CD14-positive monocyte (primary cell): ENCODE measurements around the gene GABBR1. TPM values are rescaled to one million over a fixed set of nuclear protein-coding genes. Genes with fewer than 3 reads are reported as not detected.
A peak's percentile ranks its signal among the peaks of the same experiment; 100 is the strongest.

Source experiments
- DNase-seq, 3 donors: peaks; one replicate each; pipeline ENCODE4 v3.0.0-alpha.2; 2011 to 2022
- H2AFZ ChIP-seq: 2 replicates; pipeline ENCODE4 v1.6.0; 2012; ENCODE audit warnings: mild to moderate bottlenecking, low read depth, low read length, inconsistent platforms; ENCODE audit not compliant: insufficient read depth, poor library complexity, severe bottlenecking
- H3K27ac ChIP-seq, 2 donors: 1 replicate in 1 of 2; 2 replicates in 1 of 2; pipeline ENCODE4 v1.5.1; 2012 to 2013; ENCODE audit warnings: low read length in 2 of 2, control low read depth in 1 of 2, inconsistent platforms in 1 of 2, low read depth in 1 of 2, mild to moderate bottlenecking in 1 of 2
- H3K27me3 ChIP-seq, 2 donors: one replicate each; pipeline versions ENCODE4 v1.6.0 to v1.6.1; 2011 to 2013; ENCODE audit warnings: low read length in 2 of 2; ENCODE audit not compliant: control insufficient read depth in 2 of 2, insufficient read depth in 2 of 2
- H3K36me3 ChIP-seq, 2 donors: replicated peaks in 1 of 2; 1 replicate in 1 of 2; 2 replicates in 1 of 2; pipeline versions ENCODE4 v1.5.1 to v1.6.1; 2012 to 2013; ENCODE audit warnings: low read length in 2 of 2, control low read depth in 1 of 2, inconsistent platforms in 1 of 2, mild to moderate bottlenecking in 1 of 2; ENCODE audit not compliant: insufficient read depth in 2 of 2, control insufficient read depth in 1 of 2
- H3K4me1 ChIP-seq, 2 donors: 1 replicate in 1 of 2; 2 replicates in 1 of 2; pipeline versions ENCODE4 v1.5.1 to v1.6.1; 2012 to 2013; ENCODE audit warnings: low read length in 2 of 2, control low read depth in 1 of 2, inconsistent platforms in 1 of 2, mild to moderate bottlenecking in 1 of 2, moderate library complexity in 1 of 2; ENCODE audit not compliant: insufficient read depth in 2 of 2, control insufficient read depth in 1 of 2
- H3K4me2 ChIP-seq: replicated peaks from 2 replicates; pipeline ENCODE3; 2012; ENCODE audit warnings: low read length, moderate library complexity, mild to moderate bottlenecking; ENCODE audit not compliant: poor library complexity, severe bottlenecking; ENCODE audit errors: extremely low read depth
- H3K4me3 ChIP-seq, 3 experiments: fragments of 200-600 bp in 1 of 3; sonication (generic) in 1 of 3; replicated peaks in 1 of 3; 1 replicate in 2 of 3; 2 replicates in 1 of 3; pipeline ENCODE4 v1.5.1; 2011 to 2013; ENCODE audit warnings: low read length in 3 of 3, mild to moderate bottlenecking in 3 of 3, control low read depth in 2 of 3, low read depth in 2 of 3, inconsistent platforms in 1 of 3, moderate library complexity in 1 of 3
- H3K79me2 ChIP-seq: 2 replicates; pipeline ENCODE4 v1.6.0; 2012; ENCODE audit warnings: mild to moderate bottlenecking, control low read depth, inconsistent platforms, low read length, moderate library complexity; ENCODE audit not compliant: insufficient read depth
- H3K9ac ChIP-seq: 2 replicates; pipeline ENCODE4 v1.6.0; 2017; ENCODE audit warnings: low read length, mild to moderate bottlenecking; ENCODE audit not compliant: insufficient read depth, poor library complexity, severe bottlenecking
- H3K9me3 ChIP-seq, 2 donors: replicated peaks in 1 of 2; 1 replicate in 1 of 2; 2 replicates in 1 of 2; pipeline versions ENCODE4 v1.5.1 to v1.6.1; 2012 to 2013; ENCODE audit warnings: low read length in 2 of 2, control low read depth in 1 of 2; ENCODE audit not compliant: control insufficient read depth in 1 of 2, insufficient read depth in 1 of 2
- H4K20me1 ChIP-seq: 2 replicates; pipeline ENCODE4 v1.6.0; 2012; ENCODE audit warnings: mild to moderate bottlenecking, low read length, control low read depth, moderate library complexity; ENCODE audit not compliant: insufficient read depth
- H3K27ac Mint-ChIP-seq, 7 donors: one replicate each; pipeline ENCODE4 v1.8.0; 2020; ENCODE audit warnings: mild to moderate bottlenecking in 7 of 7, mixed read lengths in 7 of 7, moderate library complexity in 6 of 7, inconsistent platforms in 2 of 7
- H3K27me3 Mint-ChIP-seq, 3 donors: one replicate each; pipeline ENCODE4 v1.8.0; 2021 to 2022; ENCODE audit warnings: low read depth in 3 of 3, mild to moderate bottlenecking in 3 of 3, mixed read lengths in 3 of 3, moderate library complexity in 3 of 3, inconsistent platforms in 1 of 3
- H3K36me3 Mint-ChIP-seq, 2 donors: one replicate each; pipeline ENCODE4 v1.8.0; 2020; ENCODE audit warnings: mixed read lengths in 2 of 2, inconsistent platforms in 1 of 2, mild to moderate bottlenecking in 1 of 2
- H3K4me1 Mint-ChIP-seq: one replicate; pipeline ENCODE4 v1.8.0; 2020; ENCODE audit warnings: mild to moderate bottlenecking, mixed read lengths
- H3K4me3 Mint-ChIP-seq, 2 donors: one replicate each; pipeline ENCODE4 v1.8.0; 2020; ENCODE audit warnings: mild to moderate bottlenecking in 2 of 2, mixed read lengths in 2 of 2, moderate library complexity in 1 of 2
- H3K9me3 Mint-ChIP-seq, 7 donors: one replicate each; pipeline ENCODE4 v1.8.0; 2020 to 2022; ENCODE audit warnings: mixed read lengths in 7 of 7, mild to moderate bottlenecking in 6 of 7, moderate library complexity in 6 of 7, inconsistent platforms in 2 of 7
- WGBS: methylation state at CpG from one replicate; pipeline ENCODE4 v1.1.5; 2013; ENCODE audit warnings: missing lambda C conversion rate; ENCODE audit not compliant: insufficient coverage; 5-methylcytosine and 5-hydroxymethylcytosine counted together
- intact Hi-C, 2 donors: fragments of 100-400 bp; cut with micrococcal nuclease; formaldehyde crosslinking; loops; one replicate each; pipeline versions ENCODE4 v1.15.0 to v1.15.1; 2023
- polyA plus RNA-seq, 3 donors: library from polyadenylated mRNA; depleted of rRNA in 1 of 3; unstranded in 2 of 3; stranded (reverse) in 1 of 3; fragments of 300-500 nt in 2 of 3; fragments of >200 nt in 1 of 3; fragmentation: Illumina TruSeq in 2 of 3; gene quantifications; 1 replicate in 2 of 3; 2 replicates in 1 of 3; pipeline ENCODE4 v1.2.3, GENCODE V29; 2012 to 2021
- TF ChIP-seq, protein P1 (sequence below): fragments of 200-600 bp; IDR thresholded peaks from one replicate; pipeline ENCODE4 v1.8.0; 2022; ENCODE audit warnings: antibody characterized with exemption, mild to moderate bottlenecking

The GABBR1 gene
- polyA plus RNA-seq, 3 donors = 0.91 to 228 (median 1.8) TPM

DNA sequence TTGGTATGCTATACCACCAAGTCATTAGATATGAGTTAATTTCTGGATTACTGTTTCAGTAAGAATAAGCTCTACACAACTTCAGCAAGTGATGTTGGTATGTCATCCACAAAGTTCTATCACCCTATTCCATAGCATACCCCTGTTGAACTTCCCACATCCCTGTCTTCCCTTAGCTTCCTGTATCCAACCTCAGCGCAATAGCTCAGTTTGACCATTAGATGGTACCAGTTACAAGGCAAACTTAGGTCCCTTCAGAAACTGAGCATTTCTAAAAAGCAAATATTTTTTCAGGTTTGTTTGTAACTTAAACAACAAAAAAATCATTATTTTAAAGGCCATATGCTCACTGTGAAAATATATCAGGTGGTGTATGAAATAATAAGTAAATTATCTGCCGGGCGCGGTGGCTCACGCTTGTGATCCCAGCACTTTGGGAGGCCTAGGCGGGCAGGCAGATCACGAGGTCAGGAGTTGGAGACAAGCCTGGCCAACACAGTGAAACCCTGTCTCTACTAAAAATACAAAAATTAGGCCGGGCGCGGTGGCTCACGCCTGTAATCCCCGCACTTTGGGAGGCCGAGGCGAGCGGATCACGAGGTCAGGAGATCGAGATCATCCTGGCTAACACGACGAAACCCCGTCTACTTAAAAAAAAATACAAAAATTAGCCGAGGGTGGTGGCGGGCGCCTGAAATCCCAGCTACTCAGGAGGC, 15.1 kb upstream of the GABBR1 start:
- Histone ChIP-seq H3K9me3 (no peaks in the 10 kb centered on the region), H3K27me3 (no peaks in the 10 kb centered on the region), H3K27ac (no peak overlapping the region), H2AFZ (no peak overlapping the region), H3K9ac (no peak overlapping the region), H3K4me3 (no peak overlapping the region), H3K36me3 (no peaks in the 10 kb centered on the region), H3K79me2 (no peaks in the 10 kb centered on the region), H4K20me1 (no peaks in the 10 kb centered on the region), H3K4me1 (peaks cover 12 to 14% of the 10 kb centered on the region in 2 donors), H3K4me2 (no peak overlapping the region)
- H3K27me3 Mint-ChIP-seq = peaks cover 0 to 2% (median 1%) of the 10 kb centered on the region in 3 donors
- TF ChIP-seq, protein P1, sequence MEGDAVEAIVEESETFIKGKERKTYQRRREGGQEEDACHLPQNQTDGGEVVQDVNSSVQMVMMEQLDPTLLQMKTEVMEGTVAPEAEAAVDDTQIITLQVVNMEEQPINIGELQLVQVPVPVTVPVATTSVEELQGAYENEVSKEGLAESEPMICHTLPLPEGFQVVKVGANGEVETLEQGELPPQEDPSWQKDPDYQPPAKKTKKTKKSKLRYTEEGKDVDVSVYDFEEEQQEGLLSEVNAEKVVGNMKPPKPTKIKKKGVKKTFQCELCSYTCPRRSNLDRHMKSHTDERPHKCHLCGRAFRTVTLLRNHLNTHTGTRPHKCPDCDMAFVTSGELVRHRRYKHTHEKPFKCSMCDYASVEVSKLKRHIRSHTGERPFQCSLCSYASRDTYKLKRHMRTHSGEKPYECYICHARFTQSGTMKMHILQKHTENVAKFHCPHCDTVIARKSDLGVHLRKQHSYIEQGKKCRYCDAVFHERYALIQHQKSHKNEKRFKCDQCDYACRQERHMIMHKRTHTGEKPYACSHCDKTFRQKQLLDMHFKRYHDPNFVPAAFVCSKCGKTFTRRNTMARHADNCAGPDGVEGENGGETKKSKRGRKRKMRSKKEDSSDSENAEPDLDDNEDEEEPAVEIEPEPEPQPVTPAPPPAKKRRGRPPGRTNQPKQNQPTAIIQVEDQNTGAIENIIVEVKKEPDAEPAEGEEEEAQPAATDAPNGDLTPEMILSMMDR = peak; percentile 61
- intact Hi-C loops = no loop called here
- H3K36me3 Mint-ChIP-seq = no peaks in the 10 kb centered on the region
- no peaks in the 10 kb centered on the region for H3K9me3 Mint-ChIP-seq
- H3K27ac Mint-ChIP-seq = no peak overlapping the region
- peak in 2 of 3 donors; percentile 27 to 31 for DNase-seq
- H3K4me3 Mint-ChIP-seq = no peak overlapping the region
- WGBS = 91% methylated on average over 19 of the region's 23 CpGs
- peaks cover 9% of the 10 kb centered on the region for H3K4me1 Mint-ChIP-seq

DNA sequence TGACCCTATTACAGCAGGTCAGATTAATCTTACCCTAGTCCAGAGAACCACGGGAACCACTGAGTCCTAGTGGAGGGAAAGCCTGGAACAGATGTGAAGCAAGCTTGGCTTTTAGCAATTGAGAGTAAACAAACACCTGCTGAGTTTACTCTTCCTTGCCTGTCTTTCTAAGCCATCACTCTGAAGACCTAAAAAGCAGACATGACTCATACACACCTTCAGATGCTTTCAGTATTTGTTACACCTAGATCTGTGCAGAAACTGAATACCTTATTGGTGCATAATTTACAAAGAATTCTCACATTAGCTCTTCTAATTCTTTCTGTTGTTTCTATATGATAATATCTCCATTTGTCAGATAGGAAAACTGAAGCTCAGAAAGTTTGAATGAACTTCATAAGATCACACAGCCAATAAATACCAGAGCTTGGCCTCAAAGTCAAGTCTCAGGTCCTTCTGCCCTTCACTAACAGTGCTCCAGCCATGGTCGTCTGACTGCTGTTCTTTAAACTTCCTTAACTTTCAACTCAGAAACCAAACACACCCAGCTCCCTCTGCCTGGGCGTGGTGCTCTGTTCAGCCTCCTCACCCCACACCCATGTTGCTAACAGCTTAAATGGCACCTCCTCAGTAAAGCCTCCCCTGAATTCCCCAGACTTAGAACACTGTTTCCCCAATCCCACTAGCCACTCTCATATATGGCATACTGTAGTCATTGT, 8.6 kb upstream of the GABBR1 start:
- H3K4me3 Mint-ChIP-seq = peak overlapping the region; percentile 1 to 68
- Histone ChIP-seq H3K79me2 (no peaks in the 10 kb centered on the region), H3K27me3 (no peaks in the 10 kb centered on the region), H3K9me3 (no peaks in the 10 kb centered on the region), H3K27ac (peak overlapping the region in 1 of 2 donors; percentile 21), H3K9ac (no peak overlapping the region), H3K4me2 (peak overlapping the region; percentile 26), H4K20me1 (no peaks in the 10 kb centered on the region), H2AFZ (peak overlapping the region; percentile 22), H3K4me1 (peaks cover 3 to 15% of the 10 kb centered on the region in 2 donors), H3K4me3 (no peak overlapping the region), H3K36me3 (no peaks in the 10 kb centered on the region)
- DNase-seq = no peak
- TF ChIP-seq, protein P1 = no peak
- intact Hi-C loops = no loop called here
- 5% methylated on average over 2 of the region's 3 CpGs for WGBS
- H3K27ac Mint-ChIP-seq = peak overlapping the region; percentile 44 to 82 (median 77)
- no peaks in the 10 kb centered on the region for H3K36me3 Mint-ChIP-seq
- peaks cover 11% of the 10 kb centered on the region for H3K4me1 Mint-ChIP-seq
- no peaks in the 10 kb centered on the region for H3K9me3 Mint-ChIP-seq
- H3K27me3 Mint-ChIP-seq = peaks cover 4 to 7% (median 4%) of the 10 kb centered on the region in 3 donors
